ENCODE results near the gene TSNAX.

Gene TSNAX

DNA sequence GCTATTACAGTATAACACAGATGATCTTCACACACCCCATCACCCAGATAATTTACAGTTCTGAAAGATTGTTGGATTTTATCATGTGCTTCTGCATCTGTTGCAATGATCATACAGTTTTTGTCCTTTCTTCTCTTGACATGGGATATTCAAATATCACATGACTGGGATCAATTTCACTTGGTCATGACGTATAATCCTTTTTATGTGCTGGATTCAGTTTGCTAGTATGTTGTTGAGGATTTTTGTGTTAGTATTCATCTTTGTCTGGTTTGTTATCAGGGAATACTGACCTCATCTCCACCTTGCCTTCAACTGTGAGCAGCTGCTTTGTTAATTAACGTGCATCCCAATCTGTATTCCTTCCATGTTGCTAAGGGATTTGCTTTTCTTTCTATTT lies 53.4 kb downstream of the TSNAX start:
- Histone ChIP-seq H3K4me1 (ENCODE audit: control insufficient read depth, low read depth, low read length) (no peaks in the 10 kb centered on the region), H2BK15ac (replicated peaks; ENCODE audit: low read depth) (no peak overlapping the region), H2BK120ac (ENCODE audit: low read depth, low read length) (no peak overlapping the region), H3K56ac (ENCODE audit: low read length) (no peak overlapping the region), H3K79me2 (ENCODE audit: control insufficient read depth, insufficient read depth, low read length) (no peaks in the 10 kb centered on the region), H3K18ac (ENCODE audit: low read length) (no peak overlapping the region), H3K4me3 (ENCODE audit: low read length) (no peak overlapping the region), H3K4ac (ENCODE audit: low read depth, low read length) (no peak overlapping the region), H3K23ac (ENCODE audit: low read length) (no peak overlapping the region), H3K36me3 (ENCODE audit: control insufficient read depth, insufficient read depth, low read length) (no peaks in the 10 kb centered on the region), H3K27ac (ENCODE audit: low read depth, low read length) (no peak overlapping the region), H3K9ac (ENCODE audit: low read length) (no peak overlapping the region), H4K8ac (ENCODE audit: low read depth, low read length) (no peak overlapping the region), H3K79me1 (ENCODE audit: low read length) (no peaks in the 10 kb centered on the region), H2BK5ac (ENCODE audit: low read length) (no peak overlapping the region), H3K27me3 (ENCODE audit: insufficient read depth, low read length, poor library complexity) (no peaks in the 10 kb centered on the region), H4K5ac (ENCODE audit: low read length) (no peak overlapping the region), H3K4me2 (ENCODE audit: low read length) (no peak overlapping the region), H2AK5ac (ENCODE audit: low read length) (no peak overlapping the region)
- WGBS (ENCODE audit: extremely low coverage, insufficient coverage, low lambda C conversion rate) = no CpG with 5 or more reads among the region's 2 CpGs
- no peak for DNase-seq

DNA sequence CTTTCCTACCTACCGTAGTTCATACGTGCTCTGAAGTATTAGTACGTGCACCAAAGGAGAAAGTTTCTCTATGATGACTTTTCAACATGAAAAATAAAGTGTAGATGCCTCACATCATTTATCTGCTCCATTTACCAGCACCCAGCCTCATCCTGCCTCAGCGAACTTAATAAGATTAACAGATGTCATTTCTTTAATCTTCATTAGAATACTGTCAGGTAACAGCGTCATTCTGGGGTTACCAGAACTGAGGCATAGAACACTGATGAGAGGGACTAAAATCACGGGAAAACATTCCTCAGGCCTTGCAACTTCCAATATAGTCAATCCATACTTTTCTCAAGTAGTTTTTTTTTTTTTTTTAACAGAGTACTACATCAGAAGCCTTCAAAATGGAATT lies 54.9 kb downstream of the TSNAX start:
- H4K5ac ChIP-seq (ENCODE audit: low read length) = no peak overlapping the region

DNA sequence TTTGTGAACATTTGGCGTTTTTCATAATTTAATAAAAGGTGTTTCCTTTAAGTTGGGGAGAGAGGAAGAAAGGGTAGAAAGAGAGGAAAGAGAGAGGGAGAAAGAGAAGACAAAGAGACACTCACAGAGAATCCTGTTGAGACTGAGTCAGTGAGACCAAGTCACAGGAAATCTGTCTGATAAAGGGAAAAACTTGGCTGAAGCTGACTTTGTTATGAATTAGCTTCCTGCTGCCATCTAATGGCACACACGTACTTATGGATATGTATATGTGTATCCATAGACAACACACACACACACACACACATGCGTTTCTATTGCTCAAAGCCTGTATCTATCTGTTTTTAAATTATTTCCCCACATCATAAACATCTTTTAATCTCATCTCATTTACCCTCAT lies 55.6 kb downstream of the TSNAX start:
- H3K56ac ChIP-seq (ENCODE audit: low read length) = no peak overlapping the region
- H3K4me3 ChIP-seq (ENCODE audit: low read length) = no peak overlapping the region
- H3K23ac ChIP-seq (ENCODE audit: low read length) = no peak overlapping the region
- no peak overlapping the region for H2BK5ac ChIP-seq (ENCODE audit: low read length)
- H3K4me2 ChIP-seq (ENCODE audit: low read length) = no peak overlapping the region
- H2BK15ac ChIP-seq (replicated peaks; ENCODE audit: low read depth) = no peak overlapping the region
- H3K18ac ChIP-seq (ENCODE audit: low read length) = no peak overlapping the region
- no peaks in the 10 kb centered on the region for H3K79me2 ChIP-seq (ENCODE audit: control insufficient read depth, insufficient read depth, low read length)
- 100% methylated on average over 1 of the region's 3 CpGs for WGBS (ENCODE audit: extremely low coverage, insufficient coverage, low lambda C conversion rate)
- H3K9ac ChIP-seq (ENCODE audit: low read length) = no peak overlapping the region
- no peak overlapping the region for H2AK5ac ChIP-seq (ENCODE audit: low read length)
- no peaks in the 10 kb centered on the region for H3K27me3 ChIP-seq (ENCODE audit: insufficient read depth, low read length, poor library complexity)
- H4K5ac ChIP-seq (ENCODE audit: low read length) = no peak overlapping the region
- no peak overlapping the region for H2BK120ac ChIP-seq (ENCODE audit: low read depth, low read length)
- H3K79me1 ChIP-seq (ENCODE audit: low read length) = no peaks in the 10 kb centered on the region
- no peaks in the 10 kb centered on the region for H3K36me3 ChIP-seq (ENCODE audit: control insufficient read depth, insufficient read depth, low read length)
- H3K4ac ChIP-seq (ENCODE audit: low read depth, low read length) = no peak overlapping the region
- H3K4me1 ChIP-seq (ENCODE audit: control insufficient read depth, low read depth, low read length) = no peaks in the 10 kb centered on the region
- DNase-seq = no peak
- no peak overlapping the region for H3K27ac ChIP-seq (ENCODE audit: low read depth, low read length)
- no peak overlapping the region for H4K8ac ChIP-seq (ENCODE audit: low read depth, low read length)

More for the DNA sequence above, 54.9 kb downstream of the TSNAX start:
- Histone ChIP-seq H2BK120ac (ENCODE audit: low read depth, low read length) (no peak overlapping the region), H3K4me2 (ENCODE audit: low read length) (no peak overlapping the region), H3K4ac (ENCODE audit: low read depth, low read length) (no peak overlapping the region), H4K8ac (ENCODE audit: low read depth, low read length) (no peak overlapping the region), H3K23ac (ENCODE audit: low read length) (no peak overlapping the region), H3K27me3 (ENCODE audit: insufficient read depth, low read length, poor library complexity) (no peaks in the 10 kb centered on the region), H2BK5ac (ENCODE audit: low read length) (no peak overlapping the region), H3K4me3 (ENCODE audit: low read length) (no peak overlapping the region), H3K79me2 (ENCODE audit: control insufficient read depth, insufficient read depth, low read length) (no peaks in the 10 kb centered on the region), H3K56ac (ENCODE audit: low read length) (no peak overlapping the region), H3K79me1 (ENCODE audit: low read length) (no peaks in the 10 kb centered on the region), H3K27ac (ENCODE audit: low read depth, low read length) (no peak overlapping the region), H3K9ac (ENCODE audit: low read length) (no peak overlapping the region), H3K18ac (ENCODE audit: low read length) (no peak overlapping the region), H3K4me1 (ENCODE audit: control insufficient read depth, low read depth, low read length) (no peaks in the 10 kb centered on the region), H3K36me3 (ENCODE audit: control insufficient read depth, insufficient read depth, low read length) (no peaks in the 10 kb centered on the region), H2BK15ac (replicated peaks; ENCODE audit: low read depth) (no peak overlapping the region), H2AK5ac (ENCODE audit: low read length) (no peak overlapping the region)
- no peak for DNase-seq
- no CpG with 5 or more reads among the region's 6 CpGs for WGBS (ENCODE audit: extremely low coverage, insufficient coverage, low lambda C conversion rate)

DNA sequence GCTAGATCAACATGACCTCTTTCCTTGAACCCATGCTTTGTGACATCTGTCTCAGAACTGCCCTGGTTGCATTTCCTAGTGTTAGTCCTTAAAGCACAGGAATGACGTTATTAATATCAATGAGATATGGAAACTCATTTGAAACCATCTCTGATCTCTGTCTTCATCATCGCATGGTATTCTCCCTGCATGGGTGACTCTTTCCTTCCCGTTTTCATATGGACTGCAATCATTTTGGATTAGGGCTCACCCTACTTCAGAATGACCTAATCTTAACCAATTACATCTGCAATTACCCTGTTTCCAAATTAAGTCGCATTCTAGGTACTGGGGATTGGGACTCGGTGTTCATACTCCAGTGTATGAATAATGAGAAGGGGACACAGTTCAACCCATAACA lies 56.5 kb downstream of the TSNAX start:
- Histone ChIP-seq H4K8ac (ENCODE audit: low read depth, low read length) (no peak overlapping the region), H2BK5ac (ENCODE audit: low read length) (no peak overlapping the region), H3K4me1 (ENCODE audit: control insufficient read depth, low read depth, low read length) (no peaks in the 10 kb centered on the region), H2BK15ac (replicated peaks; ENCODE audit: low read depth) (no peak overlapping the region), H3K23ac (ENCODE audit: low read length) (no peak overlapping the region), H3K4me2 (ENCODE audit: low read length) (no peak overlapping the region), H3K56ac (ENCODE audit: low read length) (no peak overlapping the region), H3K18ac (ENCODE audit: low read length) (no peak overlapping the region), H3K4me3 (ENCODE audit: low read length) (no peak overlapping the region), H3K9ac (ENCODE audit: low read length) (no peak overlapping the region), H3K79me1 (ENCODE audit: low read length) (no peaks in the 10 kb centered on the region), H3K27me3 (ENCODE audit: insufficient read depth, low read length, poor library complexity) (no peaks in the 10 kb centered on the region), H4K5ac (ENCODE audit: low read length) (no peak overlapping the region), H3K36me3 (ENCODE audit: control insufficient read depth, insufficient read depth, low read length) (no peaks in the 10 kb centered on the region), H3K79me2 (ENCODE audit: control insufficient read depth, insufficient read depth, low read length) (no peaks in the 10 kb centered on the region), H2BK120ac (ENCODE audit: low read depth, low read length) (no peak overlapping the region), H3K4ac (ENCODE audit: low read depth, low read length) (no peak overlapping the region), H2AK5ac (ENCODE audit: low read length) (no peak overlapping the region), H3K27ac (ENCODE audit: low read depth, low read length) (no peak overlapping the region)
- no peak for DNase-seq
- no CpG with 5 or more reads among the region's 5 CpGs for WGBS (ENCODE audit: extremely low coverage, insufficient coverage, low lambda C conversion rate)

DNA sequence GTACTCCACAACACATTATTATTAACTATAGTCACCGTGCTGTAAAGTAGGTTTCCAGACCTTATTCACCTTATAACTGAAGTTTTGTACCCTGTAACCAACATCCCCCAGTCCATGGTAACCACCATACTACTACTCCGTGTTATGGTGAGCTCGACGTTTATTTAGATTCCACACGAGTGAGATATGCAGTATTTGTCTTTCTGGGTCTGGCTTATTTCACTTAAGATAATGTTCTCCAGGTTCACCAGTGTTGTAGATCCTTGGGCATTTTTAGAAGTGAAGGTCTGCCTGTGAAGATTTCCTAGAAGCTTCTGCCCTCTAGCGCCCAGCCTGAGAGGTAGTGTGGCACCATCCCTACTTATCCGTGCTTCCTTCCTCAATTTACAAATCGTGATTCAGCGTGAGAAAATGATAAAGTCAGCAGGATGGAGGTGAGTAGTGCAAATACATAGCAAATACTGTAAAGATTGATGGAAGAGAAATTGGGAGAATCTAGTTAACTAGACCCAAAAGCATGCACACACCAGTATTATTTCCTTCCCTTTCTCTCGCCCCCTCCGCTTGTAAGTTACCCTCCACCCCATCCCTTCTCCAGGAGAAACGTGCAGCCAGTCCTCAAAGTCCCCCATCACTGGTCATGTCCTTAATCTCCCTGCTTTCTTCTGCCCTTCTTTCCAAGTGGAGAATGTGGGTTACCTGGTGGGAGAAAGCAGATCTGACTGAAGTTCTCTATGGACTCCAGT lies 62.2 kb downstream of the TSNAX start:
- Histone ChIP-seq H2BK5ac (ENCODE audit: low read length) (no peak overlapping the region), H2BK15ac (replicated peaks; ENCODE audit: low read depth) (no peak overlapping the region), H3K36me3 (ENCODE audit: control insufficient read depth, insufficient read depth, low read length) (no peaks in the 10 kb centered on the region), H2BK120ac (ENCODE audit: low read depth, low read length) (no peak overlapping the region), H3K4me3 (ENCODE audit: low read length) (no peak overlapping the region), H3K4ac (ENCODE audit: low read depth, low read length) (no peak overlapping the region), H3K56ac (ENCODE audit: low read length) (no peak overlapping the region), H3K9ac (ENCODE audit: low read length) (no peak overlapping the region), H3K18ac (ENCODE audit: low read length) (no peak overlapping the region), H4K8ac (ENCODE audit: low read depth, low read length) (no peak overlapping the region), H2AK5ac (ENCODE audit: low read length) (no peak overlapping the region), H3K27me3 (ENCODE audit: insufficient read depth, low read length, poor library complexity) (no peaks in the 10 kb centered on the region), H3K4me2 (ENCODE audit: low read length) (no peak overlapping the region), H3K79me2 (ENCODE audit: control insufficient read depth, insufficient read depth, low read length) (no peaks in the 10 kb centered on the region), H3K23ac (ENCODE audit: low read length) (no peak overlapping the region), H4K5ac (ENCODE audit: low read length) (no peak overlapping the region), H3K79me1 (ENCODE audit: low read length) (no peaks in the 10 kb centered on the region), H3K27ac (ENCODE audit: low read depth, low read length) (no peak overlapping the region), H3K4me1 (ENCODE audit: control insufficient read depth, low read depth, low read length) (no peaks in the 10 kb centered on the region)
- WGBS (ENCODE audit: extremely low coverage, insufficient coverage, low lambda C conversion rate) = no CpG with 5 or more reads among the region's 12 CpGs
- peak; percentile 73 for DNase-seq

DNA sequence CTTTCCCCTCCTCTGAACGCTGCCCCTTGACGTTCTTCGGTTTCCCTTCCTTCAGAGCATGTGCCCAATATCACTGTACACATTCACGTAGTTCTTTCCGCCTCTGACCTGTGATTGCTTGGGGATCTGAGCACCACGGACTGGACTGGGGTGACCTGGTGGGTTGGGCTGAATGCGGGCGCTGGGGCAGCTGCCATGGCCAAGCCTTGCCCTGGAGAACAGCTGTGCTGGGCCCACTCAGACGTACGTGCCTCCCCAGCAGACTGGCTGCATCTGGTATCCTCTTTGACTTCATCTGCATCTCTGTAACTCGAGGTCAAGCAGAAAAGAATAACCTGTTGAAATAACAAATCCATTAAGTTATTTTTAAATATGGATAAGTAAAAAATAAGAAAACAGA lies 63.0 kb downstream of the TSNAX start:
- Histone ChIP-seq H2BK5ac (ENCODE audit: low read length) (no peak overlapping the region), H3K79me1 (ENCODE audit: low read length) (no peaks in the 10 kb centered on the region), H4K8ac (ENCODE audit: low read depth, low read length) (no peak overlapping the region), H3K23ac (ENCODE audit: low read length) (no peak overlapping the region), H4K5ac (ENCODE audit: low read length) (no peak overlapping the region), H3K27me3 (ENCODE audit: insufficient read depth, low read length, poor library complexity) (no peaks in the 10 kb centered on the region), H3K18ac (ENCODE audit: low read length) (no peak overlapping the region), H3K79me2 (ENCODE audit: control insufficient read depth, insufficient read depth, low read length) (no peaks in the 10 kb centered on the region), H3K27ac (ENCODE audit: low read depth, low read length) (no peak overlapping the region), H3K4ac (ENCODE audit: low read depth, low read length) (no peak overlapping the region), H3K9ac (ENCODE audit: low read length) (no peak overlapping the region), H3K4me1 (ENCODE audit: control insufficient read depth, low read depth, low read length) (no peaks in the 10 kb centered on the region), H2AK5ac (ENCODE audit: low read length) (no peak overlapping the region), H2BK15ac (replicated peaks; ENCODE audit: low read depth) (no peak overlapping the region), H3K4me3 (ENCODE audit: low read length) (no peak overlapping the region), H3K36me3 (ENCODE audit: control insufficient read depth, insufficient read depth, low read length) (no peaks in the 10 kb centered on the region), H3K4me2 (ENCODE audit: low read length) (no peak overlapping the region), H3K56ac (ENCODE audit: low read length) (no peak overlapping the region), H2BK120ac (ENCODE audit: low read depth, low read length) (no peak overlapping the region)
- no peak for DNase-seq
- no CpG with 5 or more reads among the region's 11 CpGs for WGBS (ENCODE audit: extremely low coverage, insufficient coverage, low lambda C conversion rate)
